ENCODE data around the gene CASKIN2.

The CASKIN2 gene

GRCh38 chr17:75548813-75549212 lies 33.5 kb upstream of the CASKIN2 start:
- DNase-seq, result no peak

DNA sequence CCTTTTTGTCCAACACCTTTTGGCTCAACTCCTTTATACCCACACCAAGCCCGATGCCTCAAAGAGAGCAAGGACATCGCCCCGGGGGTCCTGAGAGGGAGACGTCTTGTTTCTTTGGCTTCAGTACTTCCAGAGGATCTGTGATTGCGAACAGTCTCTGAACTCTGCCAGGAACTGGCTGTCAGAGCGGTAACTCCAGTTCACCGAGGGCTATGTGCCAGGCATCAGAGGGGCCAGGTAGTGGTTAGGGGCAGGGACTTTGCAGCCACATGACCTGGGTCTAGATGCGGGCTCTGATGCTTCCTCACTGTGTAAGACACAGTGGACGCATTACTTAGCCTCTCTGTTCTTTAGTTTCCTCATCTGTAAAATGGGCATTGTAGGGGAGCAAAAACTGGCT lies 31.8 kb upstream of the CASKIN2 start:
- DNase-seq, result no peak

- DNase-seq, result no peak
These were observed 30.8 kb upstream of the CASKIN2 start for GRCh38 chr17:75546181-75546580.

- DNase-seq, result no peak
These were observed 28.9 kb upstream of the CASKIN2 start for GRCh38 chr17:75544250-75544649.

DNA sequence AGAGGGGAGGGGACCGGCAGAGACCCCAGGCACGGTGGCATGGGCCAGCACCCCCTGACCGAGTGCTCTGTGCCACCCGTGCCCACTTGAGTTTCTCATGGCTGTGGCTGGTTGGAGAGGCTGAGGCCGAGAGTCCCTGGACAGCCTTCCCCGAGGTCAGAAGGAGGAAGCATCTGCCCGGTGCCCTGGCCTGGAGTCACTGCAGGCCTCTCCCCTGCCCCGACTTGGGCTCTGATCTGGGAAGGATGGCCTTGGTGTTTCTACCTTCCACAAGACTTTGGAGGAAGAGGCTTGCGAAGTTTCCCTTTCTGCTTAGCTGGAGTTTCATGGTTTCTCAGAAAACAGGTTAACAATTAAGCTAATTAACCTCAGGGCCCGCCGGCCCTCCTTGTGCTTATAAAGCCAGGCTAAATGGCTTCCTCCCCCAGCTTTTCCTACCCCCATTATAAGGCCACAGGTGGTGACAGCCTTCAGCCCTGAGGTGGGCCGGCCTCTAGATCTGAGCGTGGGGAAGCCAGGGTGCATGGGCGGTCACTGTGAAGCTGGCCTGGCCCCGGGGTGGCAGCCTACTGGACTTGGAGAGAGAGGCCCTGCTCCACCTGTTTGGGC lies 27.5 kb upstream of the CASKIN2 start:
- DNase-seq, result no peak

GRCh38 chr17:75542229-75542628 lies 26.9 kb upstream of the CASKIN2 start:
- no peak for DNase-seq

GRCh38 chr17:75540923-75541503 lies 25.7 kb upstream of the CASKIN2 start:
- no peak for DNase-seq

GRCh38 chr17:75539967-75540729 lies 24.8 kb upstream of the CASKIN2 start:
- DNase-seq, result no peak

DNA sequence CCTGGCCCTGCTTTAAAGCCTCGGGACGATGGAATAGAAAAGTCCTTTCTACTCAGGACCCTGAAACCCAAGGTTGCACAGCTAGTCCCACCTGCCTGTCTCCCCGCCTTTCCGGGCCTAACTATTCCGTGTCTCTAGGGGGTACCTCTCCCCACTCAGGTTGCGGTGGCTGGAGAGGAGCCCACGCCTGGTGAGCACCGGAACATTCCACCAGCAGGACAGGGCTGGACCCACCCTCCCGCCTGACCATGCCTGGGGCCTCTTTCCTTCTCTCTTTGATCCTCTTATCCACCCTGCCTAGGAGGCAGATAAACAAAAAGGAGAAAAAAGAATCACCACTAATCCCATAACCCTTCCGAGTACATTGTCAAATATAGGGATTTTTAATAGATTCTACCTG lies 21.0 kb upstream of the CASKIN2 start:
- DNase-seq, result no peak

- DNase-seq, result no peak
These were observed 20.5 kb upstream of the CASKIN2 start for GRCh38 chr17:75535871-75536270.

GRCh38 chr17:75535119-75535537 lies 19.8 kb upstream of the CASKIN2 start:
- no peak for DNase-seq

DNA sequence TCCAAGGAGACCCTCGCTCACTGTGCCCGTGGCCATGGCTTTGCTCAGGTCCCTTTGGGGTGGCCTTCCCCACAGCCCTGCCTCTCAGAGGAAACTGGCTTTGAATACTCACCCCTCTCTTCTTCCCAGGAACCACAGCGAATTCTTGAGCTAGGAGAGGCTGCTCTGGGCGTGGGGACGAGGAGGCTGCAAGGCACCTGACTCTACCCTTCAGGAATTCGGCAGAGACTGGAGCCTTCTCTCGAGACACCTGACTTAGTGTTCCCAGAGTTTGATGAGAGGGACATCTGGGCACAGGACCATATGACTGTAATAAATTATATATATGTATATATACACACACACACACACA lies 16.4 kb upstream of the CASKIN2 start:
- no peak for DNase-seq

- DNase-seq, result no peak
These were observed 15.7 kb upstream of the CASKIN2 start for GRCh38 chr17:75530837-75531720.

GRCh38 chr17:75526555-75527270 lies 11.4 kb upstream of the CASKIN2 start:
- DNase-seq, result no peak

DNA sequence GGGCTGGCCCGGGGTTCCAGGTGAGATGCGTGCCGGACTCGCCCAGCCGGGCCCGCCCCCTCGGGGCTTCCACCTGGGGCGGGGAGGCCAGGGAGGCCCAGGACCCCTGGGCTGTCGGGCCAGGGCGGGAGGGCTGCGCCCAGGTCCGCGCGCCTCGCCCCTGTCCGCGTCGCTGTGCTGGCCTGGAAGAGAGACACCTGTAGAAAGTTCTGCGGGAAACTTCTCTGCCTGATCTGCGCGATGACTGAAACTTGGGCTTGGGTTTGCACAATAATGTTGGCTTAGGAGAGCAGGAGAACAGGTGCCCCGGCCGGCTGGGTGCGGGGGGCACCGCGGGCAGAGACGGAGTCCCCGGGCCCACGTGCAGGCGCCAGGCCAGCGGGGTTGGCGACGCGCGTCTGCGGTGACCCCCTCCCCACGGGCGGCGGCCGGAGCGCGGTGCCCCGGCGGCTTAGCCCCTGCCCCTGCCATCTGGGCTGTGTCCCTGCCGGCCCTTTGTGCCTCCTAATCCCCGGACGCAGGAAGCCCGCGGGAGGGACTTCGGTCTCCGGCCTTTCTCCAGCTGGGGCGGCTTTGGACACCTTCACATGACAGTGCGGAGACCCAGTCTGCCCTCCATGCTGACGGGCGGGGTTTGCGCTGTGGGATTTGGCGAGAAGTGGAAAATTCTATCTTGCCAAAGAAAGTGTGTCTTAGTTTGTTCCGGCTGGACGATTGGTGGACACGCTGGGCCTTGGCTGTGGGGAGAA lies 10.6 kb upstream of the CASKIN2 start:
- DNase-seq, result no peak

DNA sequence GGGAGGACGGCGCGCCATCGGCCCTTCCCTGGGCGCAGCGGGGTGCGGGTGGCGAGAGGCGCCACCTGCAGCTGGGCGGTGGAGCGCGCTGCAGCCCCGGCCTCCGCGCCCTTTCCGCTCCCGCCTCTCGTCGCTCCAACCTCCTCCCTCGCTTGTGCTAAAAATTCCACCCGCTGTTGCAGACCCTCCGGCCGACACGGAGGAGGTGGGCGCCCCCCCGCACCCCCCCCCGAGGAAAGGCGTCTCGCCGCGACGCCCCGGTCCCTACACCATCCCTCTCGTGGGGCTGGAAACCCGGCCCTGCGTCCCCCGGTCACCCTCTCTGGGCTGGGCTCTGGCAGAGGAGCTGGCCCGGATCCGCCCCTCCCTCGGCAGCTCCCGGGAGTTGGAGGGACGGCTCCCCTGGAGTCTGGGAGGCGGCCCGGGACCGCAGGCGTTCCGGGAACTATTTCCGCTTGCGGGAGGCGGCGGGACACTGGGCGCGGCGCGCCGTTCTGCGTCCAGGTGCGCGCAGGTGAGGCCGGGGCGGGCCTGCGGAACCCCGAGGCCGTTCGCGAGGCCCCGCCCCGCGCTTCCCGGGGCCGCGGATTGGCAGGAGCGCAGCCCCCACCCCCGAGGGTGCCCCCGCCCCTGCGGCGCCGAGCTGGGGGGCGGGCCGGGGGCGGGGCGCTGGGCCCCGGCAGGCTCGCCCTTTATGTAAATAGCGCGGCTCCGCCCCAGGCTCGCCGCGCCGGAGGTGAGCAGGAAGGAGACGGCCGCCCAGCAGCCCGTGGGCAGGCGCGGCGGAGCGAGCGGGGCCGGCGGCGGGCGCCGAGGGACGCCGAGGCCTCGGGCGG lies 9.9 kb upstream of the CASKIN2 start, which contains the start of gene LLGL2:
Gene LLGL2 (plus strand): TSS at position 728 of the 836 bp plus-strand sequence. CDS start 17,730 bp downstream, outside the sequence.
- DNase-seq, result no peak

DNA sequence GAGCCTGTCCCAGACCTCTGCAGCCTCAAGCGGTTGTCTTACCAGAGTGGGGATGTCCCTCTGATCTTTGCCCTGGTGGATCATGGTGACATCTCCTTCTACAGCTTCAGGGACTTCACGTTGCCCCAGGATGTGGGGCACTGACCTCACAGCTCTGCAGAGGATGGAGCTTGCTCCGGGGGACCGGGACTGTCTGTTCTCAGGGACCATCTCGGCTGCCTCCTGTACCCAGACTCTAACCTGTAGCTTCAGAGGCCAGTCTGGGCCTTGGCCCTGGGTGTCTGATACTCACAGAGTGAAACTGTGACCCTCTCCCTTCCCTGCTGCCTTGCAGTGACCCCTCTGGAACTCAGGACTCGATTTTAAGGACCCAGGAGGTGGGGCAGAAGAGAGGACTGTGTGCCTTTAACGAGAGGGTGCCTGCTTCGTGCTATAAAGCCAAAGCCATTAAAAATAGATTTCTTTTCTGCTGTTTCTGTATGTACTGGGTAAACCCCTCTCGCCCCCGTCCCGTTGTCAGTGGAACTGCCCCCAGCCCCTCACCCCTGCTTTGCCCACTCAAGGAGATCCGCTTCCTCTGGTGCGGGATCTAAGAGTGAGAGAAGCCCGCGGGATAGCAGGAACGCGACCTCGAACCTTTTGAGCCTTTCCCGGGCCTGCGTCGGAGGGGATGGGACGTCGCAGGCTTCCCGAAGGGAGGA lies 9.1 kb upstream of the CASKIN2 start:
- DNase-seq, result no peak

GRCh38 chr17:75523647-75524046 lies 8.3 kb upstream of the CASKIN2 start:
- no peak for DNase-seq

DNA sequence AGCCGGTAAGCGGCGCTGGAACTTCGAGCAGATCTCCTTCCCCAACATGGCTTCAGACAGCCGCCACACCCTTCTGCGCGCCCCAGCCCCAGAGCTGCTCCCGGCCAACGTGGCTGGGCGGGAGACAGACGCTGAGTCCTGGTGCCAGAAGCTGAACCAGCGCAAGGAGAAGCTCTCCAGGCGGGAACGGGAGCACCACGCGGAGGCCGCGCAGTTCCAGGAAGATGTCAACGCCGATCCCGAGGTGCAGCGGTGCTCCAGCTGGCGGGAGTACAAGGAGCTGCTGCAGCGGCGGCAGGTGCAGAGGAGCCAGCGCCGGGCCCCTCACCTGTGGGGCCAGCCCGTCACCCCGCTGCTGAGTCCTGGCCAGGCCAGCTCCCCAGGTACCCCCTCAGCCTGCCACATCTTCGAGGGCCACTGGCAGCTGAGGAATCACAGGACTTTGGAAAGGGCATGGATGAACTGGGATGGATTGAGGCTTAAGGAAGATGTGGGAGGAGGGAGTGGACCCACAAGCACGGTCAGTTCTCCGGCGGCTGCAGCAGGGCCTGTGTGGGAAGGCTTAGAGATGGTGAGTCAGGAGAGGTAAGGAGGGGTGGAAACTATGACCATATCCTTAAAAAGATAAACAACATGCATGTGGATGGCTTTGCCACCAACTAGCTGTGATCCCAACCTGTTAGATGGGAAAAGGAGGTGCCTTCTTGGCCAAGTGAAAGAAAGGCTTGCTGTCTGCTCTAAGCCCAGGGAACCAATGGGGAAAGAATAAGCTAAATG lies 6.8 kb upstream of the CASKIN2 start:
- no peak for DNase-seq
